ENCODE measurements around the gene IFIT1B.
"Not testable (repeated sequence)": the region's sequence is repeated elsewhere in the genome, so short reads cannot be mapped to it uniquely, and the experiment has no call there.

DNA sequence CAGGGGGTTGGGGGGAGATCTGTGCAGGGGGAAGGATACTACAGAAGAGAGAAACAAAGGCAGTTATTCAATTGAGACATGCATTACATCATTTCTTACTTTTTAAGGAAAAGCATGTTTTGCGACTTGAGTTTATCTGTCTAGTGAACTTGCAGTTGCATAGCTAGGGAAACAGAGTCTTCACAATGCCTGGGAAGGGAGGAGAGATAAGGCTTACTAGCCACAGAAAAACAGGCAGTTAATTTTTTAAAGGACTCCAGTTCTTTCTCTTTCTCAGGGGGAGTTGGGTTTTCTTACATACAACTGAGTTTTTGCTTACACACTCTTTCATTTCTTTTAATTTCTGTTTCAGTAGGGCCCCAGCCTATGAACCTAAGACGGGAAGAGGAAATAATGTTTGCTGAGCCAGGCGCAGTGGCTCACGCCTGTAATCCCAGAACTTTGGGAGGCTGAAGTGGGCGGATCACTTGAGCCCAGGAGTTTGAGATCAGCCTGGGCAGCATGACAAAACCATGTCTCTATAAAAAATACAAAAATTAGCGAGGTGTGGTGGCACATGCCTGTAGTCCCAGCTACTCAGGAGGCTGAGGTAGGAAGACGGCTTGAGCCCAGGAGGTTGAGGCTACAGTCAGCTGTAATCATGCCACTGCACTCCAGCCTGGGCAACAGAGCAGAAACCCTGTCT, 27.1 kb upstream of the IFIT1B start:
- TF ChIP-seq CTCF (optimal IDR thresholded peaks at IDR 0.05 in 1 of 3, IDR thresholded peaks at IDR 0.05 in 1 of 3, conservative IDR thresholded peaks at IDR 0.05 in 1 of 3; ENCODE audit: extremely low read depth in 1 of 3, insufficient read depth in 2 of 3, low read length in 3 of 3); EZH2 (IDR thresholded peaks at IDR 0.05; ENCODE audit: low read length): not testable (repeated sequence)
